CD1c-positive myeloid dendritic cell (primary cell): ENCODE results near the gene LMBR1L.

ENCODE experiments used
- DNase-seq: peaks from one replicate; pipeline ENCODE4 v3.0.0-alpha.2; 2016; ENCODE audit errors: extremely low spot score

The LMBR1L gene

GRCh38 chr12:49054096-49054495 lies 56.6 kb downstream of the LMBR1L start:
- DNase-seq = no peak

- no peak for DNase-seq
These were observed 58.0 kb downstream of the LMBR1L start for GRCh38 chr12:49052451-49053208.

- DNase-seq = no peak
These were observed 58.7 kb downstream of the LMBR1L start for GRCh38 chr12:49051777-49052438.

- DNase-seq = no peak
These were observed 59.3 kb downstream of the LMBR1L start for GRCh38 chr12:49051373-49051764.

GRCh38 chr12:49050507-49051372 lies 59.9 kb downstream of the LMBR1L start:
- no peak for DNase-seq

GRCh38 chr12:49049566-49050224 lies 61.0 kb downstream of the LMBR1L start:
- DNase-seq = no peak

GRCh38 chr12:49048953-49049352 lies 61.7 kb downstream of the LMBR1L start:
- DNase-seq = no peak
